Erythroblast (primary cell): ENCODE measurements around the gene ARHGAP8.

Experiments
- GATA1 ChIP-seq: IDR thresholded peaks from 2 replicates; pipeline ENCODE4 v1.6.1; 2011; ENCODE audit warnings: low read depth, mild to moderate bottlenecking, control low read depth, low read length, moderate library complexity
- POLR2A ChIP-seq: IDR thresholded peaks from 2 replicates; pipeline ENCODE4 v1.6.1; 2011; ENCODE audit warnings: mild to moderate bottlenecking, low read length

DNA sequence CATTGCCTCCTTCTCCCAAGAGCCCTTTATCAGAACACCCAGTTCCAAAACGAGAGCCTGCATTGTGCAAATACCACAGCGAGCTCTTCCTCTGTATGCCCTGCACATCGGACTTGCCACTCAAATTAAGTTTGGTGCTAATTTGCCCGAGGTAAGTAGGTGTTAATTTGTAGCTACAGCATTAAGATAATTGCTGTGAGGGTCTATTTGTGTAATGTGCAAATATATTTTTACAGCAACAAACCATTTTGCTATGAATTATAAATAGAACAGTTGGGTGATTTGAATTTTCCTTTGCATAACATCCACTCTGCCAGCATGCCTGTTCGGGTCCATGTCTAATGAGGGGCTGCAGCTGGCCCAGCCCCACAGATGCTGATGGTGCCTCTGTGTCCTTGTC, 8.1 kb downstream of the ARHGAP8 start:
- no peak for TF ChIP-seq POLR2A
- no peak for TF ChIP-seq GATA1
